GM21786 (cell line): ENCODE data around the gene AKAP10.
"Not testable (repeated sequence)": the region's sequence is repeated elsewhere in the genome, so short reads cannot be mapped to it uniquely, and the experiment has no call there.

Experiments
- ATAC-seq: cut with Tn5 transposase; IDR thresholded peaks from one replicate; pipeline ENCODE4 v1.9.1; 2021; ENCODE audit not compliant: unreplicated experiment

The AKAP10 gene

GRCh38 chr17:19933628-19934027, 44.0 kb downstream of the AKAP10 start:
- no peak for ATAC-seq

GRCh38 chr17:19933221-19933620, 44.4 kb downstream of the AKAP10 start:
- ATAC-seq: no peak

DNA sequence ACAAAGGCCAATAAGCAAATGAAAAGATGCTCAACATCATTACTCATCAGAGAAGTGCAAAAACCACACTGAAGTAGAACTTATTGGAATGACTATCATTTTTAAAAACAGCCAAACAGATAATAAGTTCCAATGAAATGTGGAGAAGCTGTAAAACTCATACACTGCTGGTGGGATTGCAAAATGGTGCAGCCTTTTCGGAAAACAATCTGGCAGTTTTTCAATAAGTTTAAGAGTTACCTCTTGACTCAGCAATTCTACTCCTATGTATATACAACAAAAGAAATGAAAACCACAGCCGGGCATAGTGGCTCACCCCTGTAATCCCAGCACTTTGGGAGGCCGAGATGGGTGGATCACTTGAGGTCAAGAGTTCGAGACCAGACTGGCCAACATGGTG, 49.3 kb downstream of the AKAP10 start:
- no peak for ATAC-seq

DNA sequence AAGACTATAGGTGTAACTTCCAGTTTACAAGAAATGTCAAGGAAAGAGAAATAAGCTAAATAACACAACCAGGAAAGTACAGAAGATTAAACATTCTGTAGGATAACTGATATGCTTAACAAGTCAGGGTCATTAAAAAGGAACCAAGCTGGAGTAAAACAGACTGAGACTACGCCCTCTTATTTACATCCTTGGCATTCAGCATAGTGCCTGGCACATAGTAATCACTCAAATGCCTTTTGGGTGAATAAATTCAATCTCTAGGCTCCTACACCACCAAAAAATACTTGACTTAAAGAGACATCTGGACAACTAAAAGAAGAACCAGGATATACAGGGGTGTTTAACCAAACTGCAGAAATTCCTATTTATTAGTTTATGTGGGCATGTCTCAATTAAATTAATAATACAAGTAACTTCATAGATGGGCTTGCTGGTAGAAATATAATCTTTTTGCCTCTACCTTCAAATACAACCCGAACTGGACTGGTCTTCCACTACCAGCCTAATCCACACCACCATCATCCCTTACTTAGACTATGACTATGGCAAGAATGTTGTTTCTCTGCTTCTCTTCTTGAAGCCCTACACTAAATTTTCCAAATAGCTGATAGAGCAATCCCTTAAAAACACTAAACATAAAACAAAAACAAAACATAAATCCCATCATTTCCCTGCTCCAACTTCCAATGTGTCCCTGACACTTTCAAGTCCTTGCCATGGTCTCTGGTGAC, 62.2 kb downstream of the AKAP10 start:
- ATAC-seq: no peak

- no peak for ATAC-seq
These were observed 66.6 kb downstream of the AKAP10 start for GRCh38 chr17:19911033-19911432.

- no peak for ATAC-seq
These were observed 68.5 kb downstream of the AKAP10 start for GRCh38 chr17:19909139-19909538.

DNA sequence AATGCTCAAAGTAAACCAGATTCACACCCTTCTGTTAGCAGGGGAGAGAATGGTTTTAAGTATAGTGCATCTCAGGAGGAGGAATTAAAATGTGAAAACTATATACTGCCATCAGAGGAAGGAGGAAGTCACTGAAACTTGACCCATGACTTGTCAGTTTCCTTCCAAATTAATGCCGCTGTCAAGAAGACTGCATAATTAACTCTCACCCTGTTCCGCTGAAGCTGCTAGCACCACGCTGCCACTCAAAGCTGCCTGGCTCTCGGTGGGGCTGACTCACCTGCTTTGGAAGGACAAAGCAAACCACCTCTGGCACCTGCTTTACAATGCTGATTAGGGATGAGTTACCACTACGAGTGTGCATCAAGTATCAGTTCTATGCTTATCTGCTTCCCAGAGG, 72.1 kb downstream of the AKAP10 start:
- ATAC-seq: no peak

DNA sequence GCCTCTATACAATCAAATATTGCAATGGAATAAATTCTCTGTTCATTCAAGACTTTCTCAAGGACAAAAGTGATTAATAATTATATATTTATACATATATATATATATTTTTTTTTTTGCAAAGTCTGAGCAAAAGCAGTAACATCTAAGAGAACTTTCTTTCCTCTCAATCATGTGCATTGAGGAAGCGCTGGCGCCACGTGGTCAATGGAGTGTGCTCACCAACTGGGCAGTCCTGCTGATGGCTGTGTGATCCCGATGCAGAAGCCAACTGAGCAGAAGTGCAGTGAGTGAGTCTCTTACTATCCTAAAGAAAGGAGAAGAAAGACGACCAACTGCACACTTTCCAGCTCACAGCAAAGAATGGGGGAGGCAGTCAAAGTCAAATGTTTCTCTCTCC, 72.7 kb downstream of the AKAP10 start:
- no peak for ATAC-seq

GRCh38 chr17:19904412-19904811, 73.2 kb downstream of the AKAP10 start:
- ATAC-seq: no peak

GRCh38 chr17:19900809-19901208, 76.8 kb downstream of the AKAP10 start:
- no peak for ATAC-seq

DNA sequence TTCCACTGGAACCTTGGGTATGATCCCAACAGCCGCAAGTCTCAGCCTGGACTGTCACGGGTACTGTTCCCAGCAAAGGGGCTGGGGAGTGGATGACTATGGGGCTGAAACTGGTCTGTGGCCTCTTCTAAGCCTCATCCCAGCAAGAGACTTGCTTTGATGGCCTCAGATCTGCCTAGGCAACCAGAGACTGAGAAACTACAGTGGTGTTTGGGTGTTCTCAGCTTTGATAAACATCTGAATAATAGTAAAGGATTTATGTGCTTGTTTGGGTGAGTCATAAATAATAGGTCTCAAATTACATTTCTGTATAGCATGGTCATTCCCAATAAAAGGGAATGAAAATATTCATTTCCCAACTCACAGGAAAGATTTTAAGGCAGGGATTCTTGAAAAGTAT, 79.7 kb downstream of the AKAP10 start:
- no peak for ATAC-seq

DNA sequence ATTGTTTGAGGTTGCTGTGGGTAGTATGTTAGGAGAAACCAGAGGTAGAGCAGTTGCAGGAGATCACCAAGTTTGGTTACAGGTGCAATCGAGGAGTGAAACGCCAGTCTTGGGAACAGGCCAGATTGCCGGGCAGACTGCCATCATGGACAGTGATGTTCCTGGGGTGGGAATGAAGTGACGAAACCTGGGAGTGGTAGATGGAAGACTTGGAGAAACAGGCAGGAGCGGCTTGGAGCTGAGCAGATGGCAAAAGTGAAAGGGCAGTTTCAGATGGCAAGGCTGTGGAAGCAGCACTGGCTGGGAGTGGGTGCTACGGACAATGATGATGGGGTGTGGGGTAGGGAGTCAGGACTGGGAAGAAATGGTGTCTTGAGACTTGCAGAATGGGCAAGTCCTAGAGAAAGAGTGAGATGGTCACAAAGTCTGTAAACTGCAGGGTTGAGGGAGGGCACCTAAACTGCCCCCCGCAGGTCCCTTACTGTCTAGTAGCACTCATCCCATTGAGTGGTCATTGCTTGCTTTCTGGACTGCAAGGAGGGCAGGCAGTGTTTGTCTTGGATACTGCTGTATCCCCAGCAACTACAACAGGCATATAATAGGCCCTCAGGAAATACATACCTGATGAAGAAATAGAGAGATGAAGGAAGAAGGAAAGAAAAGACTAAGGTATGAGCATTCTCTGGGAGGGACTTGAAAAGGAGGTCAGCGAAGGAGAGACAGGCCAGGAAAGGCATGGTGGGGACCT, 80.4 kb downstream of the AKAP10 start:
- no peak for ATAC-seq

DNA sequence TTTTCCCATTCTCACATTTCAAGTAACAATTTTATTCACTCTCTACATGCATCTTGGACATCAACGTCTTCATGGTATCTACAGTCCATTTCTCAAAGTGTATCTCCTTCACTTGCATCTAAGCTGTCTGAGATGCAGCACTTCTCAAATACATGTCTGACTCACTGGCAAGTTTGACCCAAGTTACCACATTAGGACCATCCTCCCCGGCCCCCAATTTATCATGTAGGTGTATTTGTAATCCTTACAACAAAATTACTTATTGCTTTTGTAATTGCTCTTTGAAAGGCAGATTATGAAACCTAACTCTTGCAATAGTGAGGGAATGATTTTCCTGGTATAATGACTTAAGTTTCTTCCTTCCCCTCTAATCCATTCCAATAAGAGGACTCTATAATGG, 80.9 kb downstream of the AKAP10 start:
- no peak for ATAC-seq

- not testable (repeated sequence) for ATAC-seq
These were observed 87.1 kb downstream of the AKAP10 start for GRCh38 chr17:19890554-19890953.

DNA sequence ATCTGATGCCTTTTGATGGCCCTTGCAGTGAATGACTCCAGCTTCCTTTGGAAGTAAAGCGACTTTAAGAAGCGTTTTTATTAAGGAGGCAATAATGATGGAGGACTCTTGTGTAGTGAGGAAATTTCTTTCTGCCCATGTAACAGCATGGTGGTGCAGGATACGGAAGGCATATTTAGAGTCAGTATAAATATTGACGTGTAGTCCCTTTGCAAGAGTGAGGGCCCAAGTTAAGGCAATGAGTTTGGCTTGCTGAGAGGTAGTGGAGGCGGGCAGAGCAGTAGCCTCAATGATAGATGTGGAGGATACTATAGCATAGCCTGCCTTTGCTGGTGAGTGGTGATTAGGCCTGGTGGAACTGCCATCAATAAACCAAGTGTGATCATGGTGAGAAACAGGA, 87.6 kb downstream of the AKAP10 start:
- not testable (repeated sequence) for ATAC-seq

DNA sequence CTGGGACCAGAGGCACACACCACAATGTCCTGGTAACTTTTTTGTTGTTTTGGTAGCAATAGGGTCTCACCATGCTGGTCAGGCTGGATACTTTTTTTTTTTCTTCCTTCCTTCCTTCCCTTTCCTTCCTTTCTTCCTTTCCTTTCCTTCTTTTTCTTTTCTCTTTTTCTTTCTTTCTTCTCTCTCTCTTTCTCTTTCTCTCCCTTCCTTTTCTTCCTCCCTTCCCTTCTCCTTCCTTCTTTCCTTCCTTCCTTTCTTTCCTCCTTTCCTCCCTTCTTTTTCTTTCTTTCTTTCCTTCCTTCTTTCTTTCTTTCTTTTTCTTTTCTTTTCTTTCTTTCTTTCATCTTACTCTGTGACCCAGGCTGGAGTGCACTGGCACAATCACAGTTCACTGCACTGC, 91.5 kb downstream of the AKAP10 start:
- ATAC-seq: no peak

DNA sequence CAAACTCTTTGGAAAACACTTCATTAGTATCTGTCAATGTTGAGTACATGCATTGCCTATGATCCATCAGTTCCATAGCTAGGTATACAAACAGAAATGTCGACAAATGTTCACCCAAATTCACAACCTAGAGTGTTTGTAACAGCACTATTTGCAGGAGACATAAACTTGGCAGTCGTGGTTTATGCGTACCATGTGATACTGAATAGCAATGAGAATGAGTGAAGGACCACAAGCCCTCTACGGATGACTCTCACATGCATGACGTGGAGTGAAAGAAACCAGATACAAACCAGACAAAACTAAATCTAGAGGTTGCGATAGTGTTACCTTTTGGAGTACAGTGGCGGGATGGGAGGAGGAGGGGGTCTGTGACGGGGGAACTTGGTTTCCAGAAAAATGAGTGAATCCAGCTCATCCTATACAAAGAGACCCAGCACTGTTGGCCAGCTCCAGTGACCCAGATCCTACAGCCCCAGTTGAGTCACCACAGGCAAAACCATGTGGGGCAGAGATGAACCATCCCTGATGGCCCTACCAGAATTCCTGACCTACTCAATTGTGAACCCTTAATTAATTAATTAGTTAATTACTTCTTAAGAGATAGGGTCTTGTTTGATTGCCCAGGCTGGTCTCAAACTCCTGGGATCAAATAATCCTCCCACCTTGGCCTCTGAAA, 94.0 kb downstream of the AKAP10 start:
- ATAC-seq: no peak

DNA sequence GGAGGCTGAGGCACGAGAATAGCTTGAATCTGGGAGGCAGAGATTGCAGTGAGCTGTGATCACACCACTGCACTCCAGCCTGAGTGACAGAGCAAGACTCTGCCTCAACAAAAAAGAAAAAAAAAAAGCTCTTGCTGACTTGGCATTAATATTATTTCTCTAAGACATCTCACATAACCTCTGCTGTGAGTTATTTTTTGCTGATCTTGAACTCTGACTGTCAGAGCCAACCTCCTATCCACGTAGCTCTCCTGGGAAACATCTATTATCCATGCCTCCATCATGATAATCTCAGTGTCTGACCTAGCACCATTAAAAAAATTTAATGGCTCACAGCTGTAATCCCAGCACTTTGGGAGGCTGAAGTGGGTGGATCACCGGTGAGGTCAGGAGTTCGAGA, 97.2 kb downstream of the AKAP10 start:
- no peak for ATAC-seq

DNA sequence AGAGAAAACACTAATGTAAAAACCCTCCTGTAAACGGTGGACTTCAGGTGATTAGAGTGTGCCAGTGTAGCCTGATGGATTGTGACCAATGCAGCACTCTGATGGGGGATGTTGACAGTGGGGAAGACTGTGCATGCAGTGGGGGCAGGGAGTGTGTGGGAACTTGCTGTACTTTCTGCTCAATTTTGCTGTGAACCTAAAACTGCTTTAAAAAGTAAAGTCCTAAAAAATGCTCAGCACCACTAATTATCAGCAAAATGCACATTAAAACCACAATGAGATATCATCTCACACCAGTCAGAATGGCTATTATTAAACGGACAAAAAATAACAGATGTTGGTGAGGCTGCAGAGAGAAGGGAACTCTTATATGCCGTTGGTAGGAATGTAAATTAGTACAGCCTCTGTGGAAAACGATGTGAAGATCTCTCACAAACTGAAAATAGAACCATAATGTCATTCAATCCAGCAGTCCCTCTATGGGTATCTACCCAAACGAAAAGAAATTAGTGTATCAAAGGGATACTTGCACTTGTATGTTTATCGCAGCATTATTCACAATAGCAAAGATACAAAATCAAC, 100.2 kb downstream of the AKAP10 start:
- ATAC-seq: no peak

DNA sequence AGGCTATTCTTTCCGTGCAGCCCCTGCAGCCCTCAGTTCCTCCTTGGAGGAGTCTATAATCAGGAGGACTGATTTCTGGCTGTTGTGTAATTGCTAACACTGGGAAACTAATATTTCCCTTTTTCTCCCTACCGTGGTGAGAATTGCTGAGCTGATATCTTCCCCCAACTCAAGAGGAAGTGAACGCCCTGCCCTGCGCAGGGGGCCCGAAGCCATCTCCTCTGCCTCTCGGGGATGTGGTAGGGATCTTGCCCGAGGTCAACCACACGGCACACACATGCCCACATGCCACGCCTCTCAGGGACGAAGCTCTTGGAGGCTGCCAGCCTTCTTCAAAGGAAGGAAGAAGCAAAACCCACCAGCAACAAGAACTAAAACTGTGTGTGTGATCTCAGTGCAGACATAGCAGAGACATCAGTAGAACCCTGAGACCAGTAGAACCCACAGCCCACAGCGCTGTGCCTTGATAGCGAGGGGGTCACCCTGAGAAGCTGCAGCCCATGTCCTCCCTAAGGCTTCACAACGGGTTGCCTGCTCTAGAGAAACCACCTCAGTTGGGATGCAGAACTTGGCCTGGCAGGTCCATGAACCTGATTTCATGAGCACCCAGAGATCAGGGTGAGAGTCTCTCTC, 101.0 kb downstream of the AKAP10 start:
- no peak for ATAC-seq

DNA sequence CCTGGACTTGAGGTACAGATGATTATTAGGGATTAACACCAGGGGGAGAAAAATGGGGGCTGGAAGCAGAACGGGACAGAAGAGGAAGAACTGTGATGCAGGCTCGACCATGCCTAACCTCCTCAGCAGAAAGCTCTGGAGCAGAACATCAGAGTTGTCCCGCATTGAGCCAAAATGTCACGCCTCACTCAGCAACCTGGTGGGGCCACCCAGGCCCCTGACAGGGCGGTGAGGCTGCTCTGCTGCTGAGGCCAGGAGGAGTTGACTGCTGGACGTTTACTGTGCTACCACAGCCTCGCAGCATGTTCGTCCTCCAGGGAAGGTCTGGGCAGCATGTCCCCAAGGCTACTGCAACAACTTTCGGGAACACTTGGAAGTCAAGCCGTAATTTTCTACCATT, 103.4 kb downstream of the AKAP10 start:
- no peak for ATAC-seq
